HG03469 (cell line): ENCODE data around the gene MERTK.
"Not testable (repeated sequence)": the region's sequence is repeated elsewhere in the genome, so short reads cannot be mapped to it uniquely, and the experiment has no call there.

Experiments used
- ATAC-seq: cut with Tn5 transposase; IDR thresholded peaks from one replicate; pipeline ENCODE4 v1.9.1; 2021; ENCODE audit warnings: mild to moderate bottlenecking, moderate library complexity, moderate number of reproducible peaks; ENCODE audit not compliant: unreplicated experiment

MERTK gene

GRCh38 chr2:111944531-111945210 lies 46.3 kb downstream of the MERTK start:
- ATAC-seq = no peak

- no peak for ATAC-seq
Observed at GRCh38 chr2:111945444-111946293, 47.3 kb downstream of the MERTK start.

GRCh38 chr2:111946294-111947114 lies 48.1 kb downstream of the MERTK start:
- no peak for ATAC-seq

- no peak for ATAC-seq
Observed at GRCh38 chr2:111947219-111947618, 48.8 kb downstream of the MERTK start.

- ATAC-seq = no peak
Observed at GRCh38 chr2:111948832-111949231, 50.4 kb downstream of the MERTK start.

- no peak for ATAC-seq
Observed at GRCh38 chr2:111950236-111950635, 51.8 kb downstream of the MERTK start.

GRCh38 chr2:111951486-111951885 lies 53.1 kb downstream of the MERTK start:
- no peak for ATAC-seq

GRCh38 chr2:111952871-111953452 lies 54.6 kb downstream of the MERTK start:
- no peak for ATAC-seq

GRCh38 chr2:111954602-111955332 lies 56.4 kb downstream of the MERTK start:
- ATAC-seq = no peak

GRCh38 chr2:111957872-111958354 lies 59.5 kb downstream of the MERTK start:
- no peak for ATAC-seq

- no peak for ATAC-seq
Observed at GRCh38 chr2:111958901-111959300, 60.5 kb downstream of the MERTK start.

- no peak for ATAC-seq
Observed at GRCh38 chr2:111961663-111962062, 63.3 kb downstream of the MERTK start.

GRCh38 chr2:111963086-111963485 lies 64.7 kb downstream of the MERTK start:
- not testable (repeated sequence) for ATAC-seq

- ATAC-seq = not testable (repeated sequence)
Observed at GRCh38 chr2:111963508-111963907, 65.1 kb downstream of the MERTK start.

- ATAC-seq = no peak
Observed at GRCh38 chr2:111965062-111965461, 66.7 kb downstream of the MERTK start.

- no peak for ATAC-seq
Observed at GRCh38 chr2:111966241-111966640, 67.8 kb downstream of the MERTK start.

- ATAC-seq = no peak
Observed at GRCh38 chr2:111967018-111967417, 68.6 kb downstream of the MERTK start.

GRCh38 chr2:111970453-111970852 lies 72.0 kb downstream of the MERTK start:
- no peak for ATAC-seq

GRCh38 chr2:111972955-111973565 lies 74.7 kb downstream of the MERTK start:
- no peak for ATAC-seq

- ATAC-seq = no peak
Observed at GRCh38 chr2:111973701-111974100, 75.3 kb downstream of the MERTK start.
